HepG2 (cell line): ENCODE results near the gene FNIP2. TPM values are rescaled to one million over a fixed set of nuclear protein-coding genes. Genes with fewer than 3 reads are reported as not detected.
A peak's percentile ranks its signal among the peaks of the same experiment; 100 is the strongest.

ENCODE experiments used
- CHD2 ChIP-seq: IDR thresholded peaks from 2 replicates; pipeline ENCODE4 v1.6.1; 2011; ENCODE audit warnings: low read depth, low read length, improper control_type of control experiment
- ELF3 ChIP-seq: IDR thresholded peaks from 2 replicates; pipeline ENCODE4 v1.6.1; 2016; ENCODE audit warnings: missing genetic modification reagents, missing compliant biosample characterization
- FOXA3 ChIP-seq: IDR thresholded peaks from 2 replicates; pipeline ENCODE4 v1.6.1; 2016; ENCODE audit warnings: missing genetic modification reagents, missing compliant biosample characterization
- HHEX ChIP-seq: IDR thresholded peaks from 2 replicates; pipeline ENCODE4 v1.6.1; 2016; ENCODE audit warnings: control low read depth
- HMGXB3 ChIP-seq: sonication (generic); formaldehyde crosslinking; IDR thresholded peaks from 2 replicates; pipeline ENCODE4 v1.4.0; 2020; ENCODE audit warnings: missing genetic modification reagents, borderline replicate concordance
- KAT8 ChIP-seq: IDR thresholded peaks from 2 replicates; pipeline ENCODE4 v1.6.1; 2016; ENCODE audit warnings: missing genetic modification reagents, missing compliant biosample characterization
- MAZ ChIP-seq, 2 experiments: sonication (generic) in 1 of 2; formaldehyde crosslinking in 1 of 2; IDR thresholded peaks; 2 replicates each; pipeline versions ENCODE4 v1.5.0 to v1.6.1; 2012 to 2020; ENCODE audit warnings: low read depth in 2 of 2, mild to moderate bottlenecking in 2 of 2, borderline replicate concordance in 1 of 2, improper control_type of control experiment in 1 of 2, low read length in 1 of 2, missing genetic modification reagents in 1 of 2, moderate library complexity in 1 of 2
- MBD4 ChIP-seq: IDR thresholded peaks from 2 replicates; pipeline ENCODE4 v1.6.1; 2012; ENCODE audit warnings: low read length, inconsistent platforms, borderline replicate concordance
- MTA3 ChIP-seq: sonication (generic); formaldehyde crosslinking; IDR thresholded peaks from 2 replicates; pipeline ENCODE4 v1.4.0; 2020; ENCODE audit warnings: missing genetic modification reagents
- MYPOP ChIP-seq: sonication (generic); formaldehyde crosslinking; IDR thresholded peaks from 2 replicates; pipeline ENCODE4 v1.8.1; 2023; ENCODE audit warnings: mild to moderate bottlenecking, moderate library complexity, missing genetic modification reagents
- PAWR ChIP-seq: sonication (generic); formaldehyde crosslinking; IDR thresholded peaks from 2 replicates; pipeline ENCODE4 v1.4.0; 2020; ENCODE audit warnings: missing genetic modification reagents, mild to moderate bottlenecking, borderline replicate concordance
- POLR2A ChIP-seq, 2 experiments: IDR thresholded peaks; 2 replicates each; pipeline ENCODE4 v1.6.1; 2011; ENCODE audit warnings: low read depth in 2 of 2, low read length in 2 of 2, mild to moderate bottlenecking in 1 of 2, moderate library complexity in 1 of 2; ENCODE audit not compliant: insufficient read depth in 1 of 2
- SRSF9 ChIP-seq: fragments of 200-400 bp; formaldehyde crosslinking; IDR thresholded peaks from 2 replicates; pipeline ENCODE4 v1.6.1; 2018; ENCODE audit warnings: borderline replicate concordance, mild to moderate bottlenecking, low read depth, low read length; ENCODE audit not compliant: insufficient read depth, poor library complexity, severe bottlenecking
- XBP1 ChIP-seq: sonication (generic); formaldehyde crosslinking; IDR thresholded peaks from 2 replicates; pipeline ENCODE4 v1.5.0; 2020; ENCODE audit warnings: missing genetic modification reagents
- ZBTB7A ChIP-seq: sonication (generic); formaldehyde crosslinking; IDR thresholded peaks from 2 replicates; pipeline ENCODE4 v1.8.0; 2022; ENCODE audit warnings: mild to moderate bottlenecking, missing genetic modification reagents
- ZKSCAN5 ChIP-seq: sonication (generic); formaldehyde crosslinking; IDR thresholded peaks from 2 replicates; pipeline ENCODE4 v1.5.1; 2020; ENCODE audit warnings: mild to moderate bottlenecking, missing genetic modification reagents
- ZNF614 ChIP-seq: IDR thresholded peaks from 2 replicates; pipeline ENCODE4 v1.6.1; 2018; ENCODE audit warnings: missing biosample characterization, missing genetic modification reagents, inconsistent platforms, borderline replicate concordance
- ZNF709 ChIP-seq: sonication (generic); formaldehyde crosslinking; IDR thresholded peaks from 2 replicates; pipeline ENCODE4 v1.5.0; 2020; ENCODE audit warnings: mild to moderate bottlenecking, missing genetic modification reagents
- ZNF780A ChIP-seq: sonication (generic); formaldehyde crosslinking; IDR thresholded peaks from 2 replicates; pipeline ENCODE4 v1.8.0; 2022; ENCODE audit warnings: mild to moderate bottlenecking, missing genetic modification reagents, moderate library complexity
- polyA plus RNA-seq, 8 experiments: library from polyadenylated mRNA; depleted of rRNA in 3 of 8; stranded (reverse) in 7 of 8; unstranded in 1 of 8; fragments of >200 nt; fragmentation: Illumina TruSeq in 4 of 8; extraction: Trizol in 4 of 8; gene quantifications; 2 replicates each; pipeline versions ENCODE4 v1.2.1 to v1.2.3, GENCODE V29; 2011 to 2016; ENCODE audit warnings: low read depth in 4 of 8, missing spikeins in 1 of 8, mixed read lengths in 1 of 8; ENCODE audit not compliant: insufficient read depth in 1 of 8
- total RNA-seq, 5 experiments: library from RNA; depleted of rRNA; stranded (reverse); fragments of >200 nt; fragmentation: Illumina TruSeq; extraction: Trizol; gene quantifications; 2 replicates each; pipeline ENCODE4 v1.2.3, GENCODE V29; 2016; ENCODE audit warnings: low read depth in 1 of 5
- TF ChIP-seq, protein P1 (sequence below): sonication (generic); formaldehyde crosslinking; IDR thresholded peaks from 2 replicates; pipeline ENCODE4 v1.5.1; 2020; ENCODE audit warnings: mild to moderate bottlenecking, missing genetic modification reagents, moderate library complexity
- TF ChIP-seq, protein P2 (sequence below): sonication (generic); formaldehyde crosslinking; IDR thresholded peaks from 2 replicates; pipeline ENCODE4 v1.8.0; 2022; ENCODE audit warnings: missing genetic modification reagents, mild to moderate bottlenecking, moderate library complexity, borderline replicate concordance

The FNIP2 gene
- total and polyA plus RNA-seq, 2 of the 13 experiments (the other 11 are each of a cell fraction or from before 2014, with no cell fraction given), result 15.5 to 21.0 TPM

- no peak for TF ChIP-seq HMGXB3 (CRISPR knock-in tag)
- TF ChIP-seq ZKSCAN5 (CRISPR knock-in tag), result no peak
- TF ChIP-seq PAWR (CRISPR knock-in tag), result no peak
- TF ChIP-seq SRSF9, result no peak
- peak; percentile 92 for TF ChIP-seq ELF3 (CRISPR knock-in tag)
- TF ChIP-seq MTA3, result no peak
- TF ChIP-seq, protein P1, sequence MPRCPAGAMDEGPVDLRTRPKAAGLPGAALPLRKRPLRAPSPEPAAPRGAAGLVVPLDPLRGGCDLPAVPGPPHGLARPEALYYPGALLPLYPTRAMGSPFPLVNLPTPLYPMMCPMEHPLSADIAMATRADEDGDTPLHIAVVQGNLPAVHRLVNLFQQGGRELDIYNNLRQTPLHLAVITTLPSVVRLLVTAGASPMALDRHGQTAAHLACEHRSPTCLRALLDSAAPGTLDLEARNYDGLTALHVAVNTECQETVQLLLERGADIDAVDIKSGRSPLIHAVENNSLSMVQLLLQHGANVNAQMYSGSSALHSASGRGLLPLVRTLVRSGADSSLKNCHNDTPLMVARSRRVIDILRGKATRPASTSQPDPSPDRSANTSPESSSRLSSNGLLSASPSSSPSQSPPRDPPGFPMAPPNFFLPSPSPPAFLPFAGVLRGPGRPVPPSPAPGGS (CRISPR knock-in tag), result no peak
- no peak for TF ChIP-seq CHD2
- no peak for TF ChIP-seq ZBTB7A (CRISPR knock-in tag)
- peak; percentile 64 for TF ChIP-seq FOXA3 (CRISPR knock-in tag)
- TF ChIP-seq MBD4, result no peak
- peak; percentile 36; the same call in 1 of the 2 replicates for TF ChIP-seq KAT8
- TF ChIP-seq POLR2A (IDR thresholded peaks at IDR 0.05; ENCODE audit: insufficient read depth in 1 of 2, low read depth in 2 of 2, low read length in 2 of 2), result no peak
- no peak for TF ChIP-seq MAZ (IDR thresholded peaks at IDR 0.05; ENCODE audit: borderline replicate concordance, low read depth, low read length)
- no peak for TF ChIP-seq MAZ (CRISPR knock-in tag; IDR thresholded peaks at IDR 0.05; ENCODE audit: low read depth)
- TF ChIP-seq ZNF780A, result no peak
- TF ChIP-seq ZNF614 (CRISPR knock-in tag), result 0 out of 2 replicates have a peak, but pooled peaks have one; percentile 22
- TF ChIP-seq MYPOP (CRISPR knock-in tag), result no peak
- TF ChIP-seq, protein P2, sequence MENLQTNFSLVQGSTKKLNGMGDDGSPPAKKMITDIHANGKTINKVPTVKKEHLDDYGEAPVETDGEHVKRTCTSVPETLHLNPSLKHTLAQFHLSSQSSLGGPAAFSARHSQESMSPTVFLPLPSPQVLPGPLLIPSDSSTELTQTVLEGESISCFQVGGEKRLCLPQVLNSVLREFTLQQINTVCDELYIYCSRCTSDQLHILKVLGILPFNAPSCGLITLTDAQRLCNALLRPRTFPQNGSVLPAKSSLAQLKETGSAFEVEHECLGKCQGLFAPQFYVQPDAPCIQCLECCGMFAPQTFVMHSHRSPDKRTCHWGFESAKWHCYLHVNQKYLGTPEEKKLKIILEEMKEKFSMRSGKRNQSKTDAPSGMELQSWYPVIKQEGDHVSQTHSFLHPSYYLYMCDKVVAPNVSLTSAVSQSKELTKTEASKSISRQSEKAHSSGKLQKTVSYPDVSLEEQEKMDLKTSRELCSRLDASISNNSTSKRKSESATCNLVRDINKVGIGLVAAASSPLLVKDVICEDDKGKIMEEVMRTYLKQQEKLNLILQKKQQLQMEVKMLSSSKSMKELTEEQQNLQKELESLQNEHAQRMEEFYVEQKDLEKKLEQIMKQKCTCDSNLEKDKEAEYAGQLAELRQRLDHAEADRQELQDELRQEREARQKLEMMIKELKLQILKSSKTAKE, result no peak
- TF ChIP-seq ZNF709, result no peak
- TF ChIP-seq HHEX, result no peak
- no peak for TF ChIP-seq XBP1 (CRISPR knock-in tag)
Observed at GRCh38 chr4:158814207-158814606, 45.4 kb downstream of the FNIP2 start (continued).
